DMS53 treated with DMSO at 0.1 percent for 48 hours (cell line): ENCODE measurements around the gene S100A13.
"Not testable (repeated sequence)": the region's sequence is repeated elsewhere in the genome, so short reads cannot be mapped to it uniquely, and the experiment has no call there.

Experiments used
- DNase-seq: peaks from one replicate; lab custom pipeline; 2025; ENCODE audit not compliant: unreplicated experiment; lab: John Stamatoyannopoulos, UW

Gene S100A13

GRCh38 chr1:153626904-153627714 lies at the start of gene S100A13:
TSS of gene S100A13 (minus strand) at chr1:153627505. CDS start at chr1:153626472, 1,033 bp downstream.
- DNase-seq: peak; percentile 77

DNA sequence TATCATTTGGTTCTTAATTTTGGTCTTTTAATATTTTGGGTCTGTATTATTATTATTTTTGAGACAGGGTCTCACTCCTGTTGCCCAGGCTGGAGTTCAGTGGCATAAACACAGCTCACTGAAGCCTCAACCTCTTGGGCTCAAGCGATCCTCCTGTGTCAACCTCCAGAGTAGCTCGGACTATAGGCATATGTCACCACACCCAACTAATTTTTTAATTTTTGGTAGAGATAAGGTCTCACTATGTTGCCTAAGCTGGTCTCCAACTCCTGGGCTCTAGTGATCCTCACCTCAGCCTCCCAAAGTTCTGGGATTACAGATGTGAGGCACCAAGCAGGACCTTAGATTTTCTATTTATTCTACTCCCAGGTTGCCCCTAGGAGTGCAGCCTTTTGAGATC lies 46.2 kb upstream of the S100A13 start:
- DNase-seq: no peak

DNA sequence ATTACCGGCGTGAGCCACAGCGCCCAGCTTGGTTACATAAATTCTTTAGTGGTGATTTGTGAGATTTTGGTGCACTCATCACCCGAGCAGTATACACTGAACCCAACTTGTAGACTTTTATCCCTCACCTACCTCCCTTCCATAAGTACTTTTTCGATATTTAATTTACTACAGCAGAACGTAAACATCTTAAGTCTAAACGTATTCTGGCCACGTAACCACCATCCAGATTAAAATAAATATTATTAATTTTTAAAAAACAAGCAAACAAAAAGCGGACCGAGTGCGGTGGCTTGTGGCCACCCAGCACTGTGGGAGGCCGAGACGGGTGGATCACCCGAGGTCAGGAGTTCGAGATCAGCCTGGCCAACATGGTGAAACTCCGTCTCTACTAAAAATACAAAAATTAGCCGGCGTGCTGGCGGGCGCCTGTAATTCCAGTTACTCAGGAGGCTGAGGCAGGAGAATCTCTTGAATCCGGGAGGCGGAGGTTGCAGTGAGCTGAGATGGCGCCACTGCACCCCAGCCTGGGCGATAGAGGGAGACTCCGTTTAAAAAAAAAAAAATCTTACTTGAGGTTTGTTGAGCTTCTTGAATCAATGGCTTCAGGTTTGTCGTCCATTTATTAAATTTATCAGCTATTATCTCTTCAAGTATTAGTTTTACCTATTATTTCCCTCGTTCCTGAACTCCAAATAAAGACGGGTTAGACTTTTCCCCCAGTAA lies 44.5 kb upstream of the S100A13 start:
- not testable (repeated sequence) for DNase-seq

DNA sequence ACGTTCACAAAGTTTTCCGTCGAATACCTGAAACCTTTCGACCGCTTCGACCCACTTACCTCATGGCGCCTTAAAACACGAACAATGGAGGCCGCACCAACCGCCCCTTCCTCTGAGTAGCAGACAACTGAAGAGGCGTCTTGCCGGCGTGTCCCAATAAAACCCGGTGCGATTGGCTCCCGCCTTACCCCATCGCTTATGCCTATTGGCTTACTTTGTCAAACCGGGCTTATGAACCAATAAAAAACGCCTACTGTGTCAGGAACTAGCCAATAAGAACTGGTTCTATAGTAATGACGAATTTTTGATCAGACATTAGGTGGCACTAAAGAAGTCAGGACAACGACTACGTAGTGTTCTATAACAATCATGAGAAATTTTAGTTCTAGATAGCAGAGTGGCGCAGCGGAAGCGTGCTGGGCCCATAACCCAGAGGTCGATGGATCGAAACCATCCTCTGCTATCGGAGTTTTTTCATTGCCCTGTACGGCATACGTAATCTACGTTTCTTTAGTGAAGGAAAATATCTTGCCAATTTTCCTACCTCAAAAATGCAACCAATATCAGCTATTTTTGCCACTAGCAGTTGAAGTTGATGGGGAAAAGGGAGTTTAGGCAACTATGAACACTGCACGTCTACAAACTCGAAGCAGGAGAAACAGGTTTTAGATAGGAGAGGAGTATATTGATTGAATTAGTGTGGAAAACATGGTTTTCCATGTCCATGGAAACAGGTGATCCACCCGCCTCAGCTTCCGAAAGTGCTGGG lies 43.7 kb upstream of the S100A13 start, which contains the start of gene ILF2:
ILF2 (minus strand) TSS at position 135 of the 769 bp plus-strand sequence; CDS start at position 64, 71 bp downstream.
- DNase-seq: peak; percentile 98

DNA sequence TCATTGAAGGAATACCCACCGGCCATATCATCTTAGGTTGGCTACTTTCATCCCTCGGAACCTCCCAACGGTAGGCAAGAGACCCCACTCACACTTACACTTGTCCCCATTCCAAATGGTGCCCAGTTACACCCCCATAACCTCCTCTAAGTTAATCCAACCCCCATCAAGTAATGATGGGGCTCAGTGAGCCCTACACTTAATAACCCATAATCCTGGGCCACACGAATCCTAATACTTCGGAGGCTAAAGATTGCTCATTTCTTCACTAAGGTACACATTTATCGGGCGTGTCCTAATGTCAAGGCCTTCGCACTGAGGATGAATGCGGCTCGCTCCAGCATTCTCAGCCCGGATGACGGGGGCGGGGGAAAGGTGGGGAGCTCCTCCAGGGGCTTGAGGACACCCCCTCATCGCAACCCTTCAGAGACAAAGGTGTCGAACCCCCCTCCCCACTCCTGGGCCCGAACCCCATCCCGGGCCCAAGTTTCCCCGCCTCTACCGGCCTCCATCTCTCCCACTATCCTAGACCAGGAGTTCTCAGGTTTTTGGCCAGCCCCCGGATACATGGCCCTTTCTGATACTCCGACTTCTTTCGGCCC lies 43.1 kb upstream of the S100A13 start:
- DNase-seq: no peak

- no peak for DNase-seq
These were observed 42.3 kb upstream of the S100A13 start for GRCh38 chr1:153669606-153670005.

- DNase-seq: not testable (repeated sequence)
These were observed 41.4 kb upstream of the S100A13 start for GRCh38 chr1:153668672-153669071.

- DNase-seq: no peak
These were observed 40.1 kb upstream of the S100A13 start for GRCh38 chr1:153667439-153667838.

DNA sequence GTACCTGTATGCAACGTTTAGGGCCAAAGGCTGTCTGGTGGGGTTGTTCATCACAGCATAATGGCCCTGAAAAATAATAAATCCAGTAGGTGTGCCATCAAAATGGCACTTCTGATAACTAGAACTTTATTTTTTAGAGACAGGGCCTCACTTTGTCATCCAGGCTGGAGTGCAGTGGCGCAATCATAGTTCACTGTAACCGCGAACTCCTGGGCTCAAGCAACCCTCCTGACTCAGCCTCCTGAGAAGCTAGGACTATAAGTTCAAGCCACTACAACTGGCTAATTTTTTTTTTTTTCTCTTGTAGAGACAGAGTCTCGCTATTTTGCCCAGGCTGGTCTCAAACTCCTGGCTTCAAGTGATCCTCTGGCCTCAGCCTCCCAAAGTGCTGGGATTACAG lies 35.9 kb upstream of the S100A13 start:
- DNase-seq: no peak

DNA sequence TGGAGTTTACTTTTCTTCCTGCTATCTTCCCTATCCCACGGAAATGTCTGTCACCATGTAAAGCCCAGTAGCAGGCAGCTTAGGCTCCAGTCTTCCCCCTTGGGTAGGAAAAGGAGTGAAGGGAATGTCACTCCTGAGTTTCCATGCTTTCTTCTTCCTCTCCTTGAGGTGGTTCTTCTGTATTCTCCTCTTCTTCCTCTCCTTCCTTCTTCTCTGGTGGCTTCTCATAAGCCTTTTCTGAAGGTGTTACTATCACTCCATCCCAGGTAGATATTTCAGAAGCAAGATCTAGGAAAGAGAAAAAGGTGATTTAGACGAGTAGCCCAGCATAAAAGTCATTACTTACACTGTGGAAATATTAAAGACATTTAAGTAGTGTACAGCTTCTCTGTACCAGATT lies 35.0 kb upstream of the S100A13 start:
- no peak for DNase-seq

DNA sequence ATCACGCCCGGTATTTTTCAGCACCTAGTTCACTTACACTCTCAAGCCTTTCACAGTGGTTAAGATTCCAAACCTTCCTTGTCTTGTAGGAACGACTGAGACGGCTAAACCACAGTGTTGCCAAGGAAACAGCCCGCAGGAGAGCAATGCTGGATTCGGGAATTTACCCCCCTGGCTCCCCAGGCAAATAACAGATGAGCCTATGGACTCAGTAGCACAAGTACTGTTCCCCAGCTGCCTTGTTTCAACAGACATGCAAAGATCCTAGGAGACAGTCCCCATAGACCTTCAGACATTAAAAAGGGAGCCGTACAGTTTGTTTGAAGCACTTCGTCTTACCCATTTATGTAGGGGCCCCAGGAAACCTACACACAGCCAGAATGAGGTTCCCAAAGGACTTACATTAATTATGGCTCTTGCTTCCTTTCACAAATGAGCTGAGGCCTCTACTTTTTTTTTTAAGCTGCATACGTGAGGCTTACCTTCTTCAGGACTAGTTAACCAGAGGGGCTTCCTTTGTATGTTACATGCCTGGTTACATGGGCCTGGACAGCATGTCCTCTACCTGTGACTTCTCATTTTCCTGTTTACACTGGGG lies 33.9 kb upstream of the S100A13 start:
- no peak for DNase-seq

- no peak for DNase-seq
These were observed 32.4 kb upstream of the S100A13 start for GRCh38 chr1:153659656-153660055.

GRCh38 chr1:153659175-153659534 lies 31.9 kb upstream of the S100A13 start:
- no peak for DNase-seq

DNA sequence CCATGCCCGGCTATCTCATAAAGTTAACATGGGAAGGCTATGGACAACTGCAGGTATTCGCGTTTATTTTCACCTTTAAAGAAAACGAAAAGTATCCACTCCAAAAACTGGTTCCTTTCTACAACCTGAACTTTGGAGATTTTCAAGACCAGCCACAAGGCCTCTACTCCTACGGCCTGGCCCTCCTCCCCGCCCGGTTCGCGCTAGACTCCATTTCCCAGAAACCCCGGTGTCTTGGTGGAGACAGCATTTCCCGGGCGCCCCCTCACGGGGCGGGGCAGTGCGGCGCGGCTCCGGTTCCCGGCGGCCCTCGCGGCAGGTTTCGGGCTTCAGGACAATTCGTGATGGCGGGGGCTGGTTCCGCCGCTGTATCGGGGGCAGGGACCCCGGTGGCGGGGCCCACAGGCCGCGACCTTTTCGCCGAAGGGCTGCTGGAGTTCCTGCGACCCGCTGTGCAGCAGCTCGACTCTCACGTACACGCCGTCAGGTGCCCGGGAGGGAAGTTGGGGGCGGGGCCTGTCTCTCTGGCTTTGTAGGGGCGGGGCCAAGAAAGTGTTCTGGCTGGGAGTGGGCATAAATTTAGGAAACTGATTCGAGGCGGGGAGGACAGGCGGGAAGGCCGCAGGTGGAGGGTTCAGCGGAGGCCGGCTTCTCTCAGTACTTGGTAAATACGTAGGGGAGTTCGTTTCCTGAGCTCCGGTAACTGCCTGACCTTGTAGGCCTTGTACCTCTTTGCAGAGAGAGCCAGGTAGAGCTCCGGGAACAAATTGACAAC lies 31.3 kb upstream of the S100A13 start, which contains the start of gene SNAPIN:
SNAPIN (plus strand) TSS at position 304 of the 775 bp plus-strand sequence; CDS start at position 345, 41 bp downstream.
- DNase-seq: peak; percentile 84

DNA sequence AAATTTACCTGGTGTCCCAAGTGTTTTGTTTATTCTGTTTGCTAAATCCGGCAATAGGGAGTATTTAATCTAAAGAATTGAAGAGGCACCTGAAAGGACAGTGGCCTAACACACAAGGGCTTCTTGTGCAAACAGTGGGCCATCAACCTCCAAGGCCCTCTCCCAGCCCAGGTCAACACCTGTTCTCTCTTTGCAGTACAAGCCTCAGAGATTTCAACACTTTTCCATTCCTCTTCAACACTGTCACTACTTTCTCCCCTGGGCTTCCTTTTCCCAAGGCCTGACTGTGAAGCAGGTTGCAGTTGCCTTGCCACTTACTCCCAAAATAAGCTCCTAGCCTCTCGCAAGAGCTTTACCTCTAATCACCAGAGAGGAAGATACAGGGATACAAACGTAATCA lies 28.0 kb upstream of the S100A13 start:
- DNase-seq: peak; percentile 94

DNA sequence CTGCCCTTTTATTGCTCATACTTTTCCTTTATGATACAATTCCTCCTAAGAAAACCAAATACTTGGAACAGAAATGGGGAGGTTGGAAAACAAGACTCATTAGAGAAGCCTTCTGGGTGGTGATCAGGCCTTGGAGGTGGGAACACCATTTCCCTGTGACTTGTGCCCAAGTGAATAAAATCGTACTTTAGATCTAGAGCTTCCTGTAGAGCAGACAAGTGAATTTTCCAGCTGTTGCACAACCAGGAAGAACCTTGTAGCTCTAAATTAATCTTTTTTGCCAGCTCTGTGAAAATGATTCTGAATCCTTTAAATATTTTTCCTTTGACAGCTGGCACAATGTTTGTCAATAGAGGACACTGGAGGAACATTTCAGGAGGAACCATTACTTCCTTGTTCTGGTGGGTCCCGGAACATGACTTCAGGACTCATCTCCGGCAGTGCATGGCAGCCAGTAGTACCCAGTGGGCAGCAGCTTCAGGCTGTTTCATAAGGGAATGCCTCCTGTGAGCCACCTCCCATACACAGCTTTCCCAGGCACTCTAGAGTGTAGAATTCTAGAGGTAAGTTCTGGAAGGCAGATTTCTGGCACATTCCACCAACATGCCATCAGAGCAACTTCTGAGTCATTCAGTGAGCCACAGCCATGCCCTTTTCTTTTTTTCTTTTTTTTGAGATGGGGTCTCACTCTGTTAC lies 25.6 kb upstream of the S100A13 start:
- no peak for DNase-seq

GRCh38 chr1:153651771-153652170 lies 24.5 kb upstream of the S100A13 start:
- DNase-seq: no peak

GRCh38 chr1:153649863-153650235 lies 22.5 kb upstream of the S100A13 start:
- DNase-seq: peak; percentile 56
